ENCODE measurements around the gene NUP107.

NUP107 gene

GRCh38 chr12:68667291-68667690, 19.5 kb upstream of the NUP107 start:
- Histone ChIP-seq H3K4me3 (replicated peaks; ENCODE audit: insufficient read depth, low read length) (no peak overlapping the region), H3K27ac (replicated peaks) (no peak overlapping the region), H3K27me3 (ENCODE audit: insufficient read depth, poor library complexity, severe bottlenecking) (no peaks in the 10 kb centered on the region)
- TF ChIP-seq CTCF (IDR thresholded peaks at IDR 0.05; ENCODE audit: insufficient read depth, low read length) (no peak), POLR2AphosphoS5 (IDR thresholded peaks at IDR 0.05; ENCODE audit: low read depth) (no peak), GABPA (IDR thresholded peaks at IDR 0.05; ENCODE audit: low read depth) (no peak), SPI1 (IDR thresholded peaks at IDR 0.05; ENCODE audit: borderline replicate concordance, low read depth) (no peak), REST (IDR thresholded peaks at IDR 0.05; ENCODE audit: insufficient replicate concordance, low read depth) (no peak)
- no peak for DNase-seq (ENCODE audit: low read depth in 1 of 2, low spot score in 1 of 2)

GRCh38 chr12:68667896-68668295, 18.9 kb upstream of the NUP107 start:
- DNase-seq (ENCODE audit: low read depth in 1 of 2, low spot score in 1 of 2) = no peak
- no peak overlapping the region for H3K4me3 ChIP-seq (replicated peaks; ENCODE audit: insufficient read depth, low read length)
- no peaks in the 10 kb centered on the region for H3K27me3 ChIP-seq (ENCODE audit: insufficient read depth, poor library complexity, severe bottlenecking)
- no peak overlapping the region for H3K27ac ChIP-seq (replicated peaks)
- no peak for TF ChIP-seq CTCF (IDR thresholded peaks at IDR 0.05; ENCODE audit: insufficient read depth, low read length)
- TF ChIP-seq POLR2AphosphoS5 (IDR thresholded peaks at IDR 0.05; ENCODE audit: low read depth) = no peak
- TF ChIP-seq REST (IDR thresholded peaks at IDR 0.05; ENCODE audit: insufficient replicate concordance, low read depth) = no peak
- TF ChIP-seq SPI1 (IDR thresholded peaks at IDR 0.05; ENCODE audit: borderline replicate concordance, low read depth) = no peak
- no peak for TF ChIP-seq GABPA (IDR thresholded peaks at IDR 0.05; ENCODE audit: low read depth)

GRCh38 chr12:68671179-68671578, 15.6 kb upstream of the NUP107 start:
- Histone ChIP-seq H3K27ac (replicated peaks) (no peak overlapping the region), H3K4me3 (replicated peaks; ENCODE audit: insufficient read depth, low read length) (no peak overlapping the region), H3K27me3 (ENCODE audit: insufficient read depth, poor library complexity, severe bottlenecking) (no peaks in the 10 kb centered on the region)
- no peak for DNase-seq (ENCODE audit: low read depth in 1 of 2, low spot score in 1 of 2)
- TF ChIP-seq REST (IDR thresholded peaks at IDR 0.05; ENCODE audit: insufficient replicate concordance, low read depth) (no peak), SPI1 (IDR thresholded peaks at IDR 0.05; ENCODE audit: borderline replicate concordance, low read depth) (no peak), GABPA (IDR thresholded peaks at IDR 0.05; ENCODE audit: low read depth) (no peak), CTCF (IDR thresholded peaks at IDR 0.05; ENCODE audit: insufficient read depth, low read length) (no peak), POLR2AphosphoS5 (IDR thresholded peaks at IDR 0.05; ENCODE audit: low read depth) (no peak)
